GM19193 (cell line): Measurements from ENCODE around the gene KIF4A.

Experiments used
- POLR2A ChIP-seq: IDR thresholded peaks from 4 replicates; pipeline ENCODE4 v1.6.1; 2011; ENCODE audit not compliant: insufficient read depth, insufficient read length; ENCODE audit errors: extremely low read depth

Gene KIF4A

GRCh38 chrX:70268034-70268433 is 21.9 kb upstream of the KIF4A start, which contains the start of gene ARR3:
Gene ARR3, plus strand, starts transcription at chrX:70268334. Its CDS starts 1,052 bp downstream, at chrX:70269386.
- no peak for TF ChIP-seq POLR2A

DNA sequence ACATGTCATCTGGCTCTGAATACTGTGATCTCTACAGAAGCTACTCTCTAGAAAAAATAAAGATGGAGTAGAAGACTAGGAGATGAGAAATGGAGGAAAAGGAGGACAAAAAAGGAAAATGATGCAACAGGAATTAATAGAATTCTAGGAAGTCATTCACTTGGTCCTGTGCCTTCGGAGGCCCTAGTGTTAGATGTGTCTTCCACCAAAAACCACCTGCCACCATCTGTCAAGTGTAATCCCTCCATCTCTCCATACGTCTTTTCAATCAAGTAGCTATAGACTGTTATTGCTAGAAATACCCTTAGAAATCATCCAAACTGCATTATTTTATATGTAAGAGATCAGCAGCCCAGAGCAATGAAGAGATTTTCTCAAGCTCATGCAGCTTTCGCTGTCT is 10.8 kb upstream of the KIF4A start:
- no peak for TF ChIP-seq POLR2A

DNA sequence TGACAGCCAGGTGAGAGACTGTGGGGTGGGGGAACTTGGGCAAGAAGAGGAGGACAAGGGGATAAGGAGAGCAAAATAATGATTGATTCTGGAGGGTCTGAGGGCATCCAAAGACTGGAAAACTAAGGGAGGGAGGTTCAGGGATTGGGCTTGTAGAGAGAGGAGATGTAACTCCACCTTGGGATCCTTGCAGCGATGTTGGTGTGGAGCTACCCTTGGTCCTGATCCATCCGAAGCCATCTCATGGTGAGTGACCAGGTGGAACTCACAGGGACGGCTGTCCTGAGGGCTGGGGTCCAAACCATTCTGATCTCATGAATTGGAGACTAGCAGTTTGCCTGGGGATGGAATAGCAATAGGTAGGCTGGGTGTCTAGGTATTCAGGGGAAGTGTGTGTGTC is 9.3 kb upstream of the KIF4A start:
- no peak for TF ChIP-seq POLR2A

GRCh38 chrX:70281951-70282350 is 8.0 kb upstream of the KIF4A start, which contains the start of gene RAB41:
Gene RAB41, plus strand, starts transcription at chrX:70282172. Its CDS starts 46 bp downstream, at chrX:70282218.
- TF ChIP-seq POLR2A = no peak

DNA sequence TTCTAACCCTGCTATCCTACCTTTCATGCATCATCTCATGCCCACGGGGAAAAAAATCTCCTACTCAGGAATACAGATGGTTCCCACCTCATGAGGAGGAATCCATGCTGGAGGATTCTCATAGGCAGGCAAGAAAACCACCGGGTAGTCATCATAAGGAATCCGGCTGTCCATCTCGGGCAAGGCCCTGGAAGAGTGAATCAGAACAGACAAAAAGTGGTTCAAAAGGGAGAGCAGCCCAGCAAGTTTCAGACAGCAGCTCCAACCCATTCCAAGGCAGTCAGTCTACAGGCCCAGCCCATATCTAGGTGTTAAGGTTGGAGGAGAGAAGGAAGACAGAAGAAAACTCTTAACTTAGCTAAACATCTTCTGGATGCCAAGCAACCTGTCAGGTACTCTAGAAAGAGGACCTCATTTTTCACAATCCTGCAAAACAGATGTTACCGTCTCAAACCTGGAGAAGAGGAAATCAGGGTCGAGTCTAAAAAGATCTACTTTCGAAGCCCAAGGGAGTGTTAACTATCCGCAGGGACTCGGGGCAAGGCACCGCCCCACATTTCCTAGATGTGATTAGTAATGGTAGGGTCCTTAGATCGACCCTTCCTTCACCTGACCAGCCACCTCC is 624 bp upstream of the KIF4A start:
- TF ChIP-seq POLR2A = no peak

DNA sequence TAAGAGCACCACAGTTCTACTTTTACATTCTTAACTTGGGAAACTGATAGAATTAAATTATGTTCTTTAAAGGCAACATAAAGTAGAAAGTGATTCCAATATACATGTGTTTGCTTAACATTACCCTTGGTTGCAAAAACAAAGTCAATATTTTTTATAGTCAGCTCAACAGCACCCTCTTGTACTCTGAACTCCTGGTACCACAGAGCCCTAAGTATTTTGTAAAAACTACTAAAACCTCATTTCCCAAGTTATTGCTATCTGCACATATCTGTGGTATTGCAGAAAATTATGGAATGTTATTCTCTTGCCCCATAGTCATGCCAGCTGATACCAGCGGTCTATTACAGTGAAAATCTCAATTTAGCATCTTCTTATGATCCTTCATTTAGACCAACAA is 2.9 kb downstream of the KIF4A start:
- TF ChIP-seq POLR2A = no peak

GRCh38 chrX:70293621-70294020 is 3.7 kb downstream of the KIF4A start:
- TF ChIP-seq POLR2A = no peak

DNA sequence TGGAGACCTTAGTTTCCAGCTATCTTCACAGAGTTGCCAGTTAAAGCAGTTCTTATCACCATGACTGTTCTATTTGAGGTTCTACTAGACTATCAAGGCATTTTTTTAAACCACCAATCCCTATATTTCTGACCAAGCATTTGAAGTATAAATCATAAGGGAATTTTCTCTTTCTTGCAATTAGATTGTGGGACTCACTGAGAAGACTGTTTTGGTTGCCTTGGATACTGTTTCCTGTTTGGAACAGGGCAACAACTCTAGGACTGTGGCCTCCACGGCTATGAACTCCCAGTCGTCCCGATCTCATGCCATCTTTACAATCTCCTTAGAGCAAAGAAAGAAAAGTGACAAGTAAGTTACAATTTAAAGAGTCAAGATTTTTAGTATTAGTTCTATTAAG is 11.8 kb downstream of the KIF4A start:
- TF ChIP-seq POLR2A = no peak

- no peak for TF ChIP-seq POLR2A
Observed at GRCh38 chrX:70313503-70313902, 23.6 kb downstream of the KIF4A start.

DNA sequence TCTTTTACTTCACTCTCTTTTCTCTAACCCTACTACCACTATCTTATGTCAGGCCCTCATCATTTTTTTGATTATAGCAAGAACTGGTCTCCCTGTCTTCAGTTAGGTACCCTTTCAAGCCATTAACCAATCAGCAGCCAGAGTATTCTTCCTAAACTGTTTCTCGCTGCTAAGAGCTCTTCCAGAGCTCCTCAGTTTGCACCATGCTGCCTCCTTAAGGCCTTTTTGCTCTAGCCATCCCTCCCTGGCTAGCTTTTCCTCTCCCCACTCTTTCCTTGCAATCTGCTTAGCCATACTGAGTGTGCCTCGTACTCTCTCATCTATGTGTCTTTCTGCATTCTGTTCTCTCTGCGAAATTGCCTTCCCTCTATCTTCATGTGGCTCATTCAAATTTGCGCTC is 32.9 kb downstream of the KIF4A start:
- no peak for TF ChIP-seq POLR2A

DNA sequence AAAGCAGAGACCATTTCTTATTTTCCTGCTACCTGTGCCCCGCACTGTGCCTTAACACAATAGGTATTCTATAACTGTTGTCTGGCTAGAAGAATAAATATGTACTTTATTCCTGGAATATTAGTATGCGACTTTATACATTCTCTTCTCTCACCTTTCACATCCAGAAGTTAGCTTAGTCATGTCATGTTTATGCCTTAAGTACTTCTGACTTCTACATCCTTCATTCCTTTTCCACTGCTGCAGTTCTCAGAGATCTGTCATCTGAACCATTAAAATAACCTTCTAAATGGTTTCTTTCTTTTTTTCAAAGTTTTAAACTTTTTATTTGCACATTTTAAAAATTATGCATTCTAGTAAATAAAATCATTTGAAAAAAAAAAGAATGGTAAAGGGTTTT is 34.4 kb downstream of the KIF4A start:
- TF ChIP-seq POLR2A = no peak

DNA sequence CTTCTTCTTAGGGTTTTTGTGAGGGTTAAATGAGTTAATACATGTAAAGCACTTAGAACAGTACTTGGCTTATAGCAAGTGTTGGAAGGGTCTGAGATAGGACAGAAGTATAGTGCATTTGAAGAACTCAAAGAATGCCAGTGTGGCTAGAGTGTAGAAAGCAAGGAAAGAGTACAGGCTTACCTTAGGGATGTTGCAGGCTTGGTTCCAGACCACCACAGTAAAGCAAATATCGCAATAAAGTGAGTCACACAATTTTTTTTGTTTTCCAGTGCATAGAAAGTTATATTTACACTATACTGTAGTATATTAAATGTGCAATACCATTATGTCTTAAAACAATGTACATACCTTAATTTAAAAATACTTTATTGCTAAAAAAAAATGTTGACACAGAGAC is 41.3 kb downstream of the KIF4A start:
- TF ChIP-seq POLR2A = no peak

DNA sequence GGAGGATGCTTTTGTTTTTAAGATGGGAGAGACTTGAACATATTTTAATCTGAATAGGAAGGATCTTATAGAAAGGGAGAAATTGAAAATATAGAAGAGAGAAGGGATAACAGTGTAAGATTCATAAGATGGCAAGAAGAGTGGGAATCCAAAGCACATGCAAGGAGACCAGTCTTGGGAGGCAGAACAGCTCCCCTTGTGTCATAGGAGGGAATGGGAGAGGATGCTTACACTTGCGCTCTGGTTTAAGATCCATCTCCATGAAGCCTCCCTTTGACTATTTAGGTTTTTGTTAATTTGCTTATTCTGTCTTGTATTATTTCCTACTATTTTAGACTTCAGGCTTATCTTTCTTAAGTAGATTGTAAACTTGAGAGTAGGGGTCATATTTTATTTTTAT is 42.7 kb downstream of the KIF4A start:
- no peak for TF ChIP-seq POLR2A

GRCh38 chrX:70336767-70337166 is 46.9 kb downstream of the KIF4A start:
- TF ChIP-seq POLR2A = no peak

GRCh38 chrX:70338290-70338689 is 48.4 kb downstream of the KIF4A start:
- no peak for TF ChIP-seq POLR2A

DNA sequence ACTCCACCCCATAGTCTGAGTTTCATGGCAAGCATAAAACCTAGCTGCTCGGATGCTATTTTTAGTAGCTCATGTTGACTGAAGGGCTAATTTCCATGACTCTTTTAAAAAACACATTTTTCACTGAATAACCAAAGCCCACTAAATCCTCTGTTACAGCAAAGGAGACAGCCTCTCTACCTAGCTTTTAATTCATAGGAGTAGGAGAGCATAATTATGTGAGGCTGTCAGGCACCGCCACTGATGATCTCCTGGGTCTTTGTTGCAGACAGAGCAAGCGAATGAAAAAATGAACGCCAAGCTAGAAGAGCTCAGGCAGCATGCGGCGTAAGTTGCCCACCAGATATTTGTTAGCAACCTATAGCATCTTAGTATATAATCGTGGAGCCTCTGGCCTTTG is 53.5 kb downstream of the KIF4A start:
- no peak for TF ChIP-seq POLR2A
